Stimulated activated CD4-positive, alpha-beta T cell treated with anti-CD3 and anti-CD28 coated beads, TNF-alpha, amount 100 ng/mL, for 48 hours (primary cell): Measurements from ENCODE around the gene ASPDH.

Source experiments
- DNase-seq, 3 donors: peaks; one replicate each; pipeline ENCODE4 v3.0.0-alpha.2; 2020; ENCODE audit warnings: low read depth in 3 of 3

ASPDH gene

GRCh38 chr19:50514346-50515167 lies 844 bp upstream of the ASPDH start:
- DNase-seq: no peak

DNA sequence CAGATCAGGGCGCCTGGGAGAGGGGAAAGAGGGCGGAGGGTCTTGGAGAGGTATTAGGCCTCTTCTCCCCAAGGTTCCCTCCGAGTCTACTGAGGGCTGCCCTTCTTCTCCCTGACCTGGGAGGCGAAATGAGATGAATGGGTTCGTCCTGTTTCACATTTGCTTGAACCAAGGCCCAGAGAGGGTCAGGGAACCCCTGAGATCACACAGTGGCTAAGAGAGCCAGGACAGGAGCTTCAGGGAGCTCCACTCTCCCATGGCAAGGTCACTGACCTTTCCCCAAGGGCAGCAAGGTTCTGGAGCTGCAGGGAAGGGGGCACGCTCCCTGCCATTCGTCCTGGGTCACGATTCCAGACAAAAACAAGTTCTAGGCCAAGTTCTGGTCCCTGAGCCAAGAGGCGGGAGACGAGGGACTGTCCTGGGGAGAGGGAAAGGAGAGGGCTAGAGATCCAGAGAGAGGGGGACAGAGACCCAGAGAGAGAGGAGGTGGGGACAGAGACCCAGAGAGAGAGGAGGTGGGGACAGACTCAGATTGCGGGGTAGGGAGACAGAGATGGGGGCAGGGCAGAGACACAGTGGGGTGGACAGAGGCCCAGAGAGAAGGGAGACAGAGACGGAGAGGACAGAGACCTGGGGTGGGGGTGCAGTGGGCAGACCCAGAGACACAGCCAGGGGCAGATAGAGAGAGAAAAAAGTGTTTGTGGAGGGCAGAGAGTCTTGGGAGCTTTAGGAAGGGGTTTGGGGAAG lies 541 bp downstream of the ASPDH start:
- no peak for DNase-seq

GRCh38 chr19:50512112-50512998 lies 1.4 kb downstream of the ASPDH start:
- DNase-seq: no peak

DNA sequence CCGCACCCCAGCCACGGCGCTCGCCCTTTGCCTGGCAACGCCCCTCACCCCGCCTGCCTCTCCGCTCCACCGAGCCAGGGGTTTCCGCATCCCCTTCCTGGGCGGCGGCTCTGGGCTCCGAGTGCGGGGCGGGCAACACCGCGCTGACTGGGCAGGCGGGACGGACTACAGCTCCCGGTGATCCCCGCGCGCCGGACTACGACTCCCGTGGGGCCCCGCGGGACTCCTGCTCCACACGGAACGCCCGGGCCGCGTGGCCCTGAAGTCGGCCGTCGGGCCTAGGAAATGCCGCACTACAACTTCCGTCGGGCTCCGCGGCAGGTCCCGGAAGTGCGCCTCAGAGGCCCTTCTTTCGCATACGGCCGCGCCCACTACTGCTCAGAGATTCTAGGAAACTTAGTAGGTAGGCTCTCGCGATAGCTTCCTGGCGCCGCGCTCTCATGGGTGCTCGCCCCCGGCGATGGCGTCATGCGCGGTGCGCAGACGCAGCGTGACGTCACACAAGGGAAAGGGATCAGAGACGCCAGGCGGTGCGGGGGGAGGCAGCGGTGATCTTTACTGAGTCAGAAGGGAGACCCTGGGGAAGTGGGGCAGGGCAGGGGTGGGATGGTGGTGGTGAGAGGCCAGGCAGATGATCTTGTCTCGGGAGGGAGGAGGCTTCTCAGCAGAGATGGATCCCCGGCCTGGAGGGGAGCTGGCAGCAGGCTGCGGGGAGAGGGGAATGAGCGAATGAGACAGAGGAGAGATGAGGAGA lies 2.5 kb downstream of the ASPDH start, which contains the start of gene JOSD2:
Gene JOSD2, minus strand, starts transcription at position 123 of the 754 bp plus-strand sequence. CDS start 760 bp downstream, outside the sequence.
- peak; percentile 91 to 97 (median 94) for DNase-seq

DNA sequence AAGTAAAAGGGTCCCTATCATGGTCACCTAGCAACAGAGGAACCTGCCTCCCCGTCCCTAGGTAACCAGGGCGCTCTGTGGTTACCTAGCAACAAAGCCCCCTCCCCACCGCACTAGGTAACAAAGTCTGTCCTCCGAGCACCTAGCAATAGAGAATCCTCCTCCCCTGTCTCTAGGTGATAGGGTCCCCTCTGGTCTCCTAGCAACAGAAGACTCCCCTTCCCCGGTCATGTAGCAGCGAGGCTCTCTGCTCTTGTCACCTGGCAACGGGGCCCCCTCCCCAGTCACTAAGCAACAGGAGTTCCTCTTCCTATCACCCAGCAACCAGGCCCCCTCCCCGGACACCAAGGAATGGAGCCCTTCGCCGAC lies 3.0 kb downstream of the ASPDH start:
- DNase-seq: no peak

DNA sequence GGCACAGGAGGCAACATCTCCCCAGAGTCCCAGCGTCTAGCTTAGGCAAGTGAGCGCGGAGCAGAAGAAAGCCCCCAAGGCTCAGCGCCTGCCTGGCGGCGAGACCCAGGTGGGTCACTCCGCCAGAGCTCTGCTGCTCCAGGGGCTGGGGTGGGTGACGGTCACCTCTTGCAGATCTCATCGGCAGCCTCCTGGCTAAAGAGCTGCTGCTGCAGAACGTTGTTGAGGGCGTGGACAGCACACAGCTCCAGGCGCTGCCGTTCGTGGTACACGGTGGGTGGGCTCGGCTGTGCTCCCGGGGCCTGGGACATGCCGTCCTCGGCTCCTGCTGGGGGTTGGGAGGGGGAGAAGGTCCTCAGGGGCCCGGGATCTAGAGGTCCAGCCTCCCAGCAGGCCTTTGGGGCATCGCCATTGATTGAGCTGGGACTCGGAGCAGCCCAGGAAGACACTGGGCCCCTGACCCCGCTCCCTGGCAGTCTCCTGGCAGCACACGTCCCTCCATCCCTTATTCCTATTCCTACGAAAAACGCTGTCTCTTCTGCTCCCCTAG lies 3.5 kb downstream of the ASPDH start:
- DNase-seq: no peak

DNA sequence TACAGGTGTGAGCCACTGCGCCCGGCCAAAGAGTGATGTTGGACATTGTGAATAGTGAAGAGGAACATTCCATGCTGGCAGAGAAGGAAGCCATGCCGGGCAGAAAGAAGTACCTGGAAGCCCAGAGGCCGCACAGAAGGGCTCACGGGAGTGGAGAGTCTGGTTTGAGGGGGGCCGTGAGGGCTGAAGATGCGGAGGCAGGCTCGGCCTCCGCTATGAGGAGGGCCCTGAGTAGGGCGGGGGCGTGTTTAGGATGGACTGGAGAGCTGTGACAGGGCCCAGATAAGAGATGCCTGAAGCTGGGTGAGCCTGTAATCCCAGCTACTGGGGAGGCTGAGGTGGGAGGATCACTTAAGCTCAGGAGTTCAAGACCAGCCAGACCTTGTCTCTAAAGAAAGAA lies 4.3 kb downstream of the ASPDH start:
- no peak for DNase-seq

DNA sequence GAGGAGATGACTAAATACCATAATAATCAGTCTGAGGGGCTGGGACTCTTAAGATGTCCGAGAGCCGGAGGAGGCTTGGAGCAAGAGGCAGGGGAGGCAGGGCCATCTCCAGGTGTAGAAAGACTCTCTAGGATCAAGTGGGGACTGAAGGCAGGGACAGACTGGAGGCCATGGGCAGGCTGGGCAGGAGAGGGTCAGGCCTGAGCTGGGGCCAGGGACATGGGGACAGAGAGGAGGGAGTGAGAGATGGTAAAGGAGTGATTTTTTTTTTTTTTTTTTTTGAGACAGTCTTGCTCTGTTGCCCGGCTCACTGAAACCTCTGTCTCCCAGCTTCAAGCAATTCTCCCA lies 4.9 kb downstream of the ASPDH start:
- DNase-seq: no peak

DNA sequence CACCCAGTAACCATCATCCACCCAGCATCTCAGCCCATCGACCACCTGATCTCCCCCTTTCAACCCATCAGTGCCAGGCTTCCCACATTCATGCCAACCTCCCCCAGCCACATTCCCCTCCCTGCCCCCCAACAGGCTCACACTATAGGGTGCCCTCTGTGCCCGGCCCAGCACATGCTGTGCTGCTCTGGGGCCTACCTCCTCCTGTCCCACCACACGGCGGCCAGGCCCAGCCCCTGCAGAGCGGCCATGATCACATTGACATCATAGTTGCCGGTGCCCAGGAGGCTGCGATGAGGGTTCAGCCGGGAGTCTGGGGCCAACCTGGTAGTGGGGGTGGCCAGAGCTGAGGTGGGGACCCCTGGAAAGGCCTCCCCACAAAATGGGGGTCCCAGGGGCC lies 6.3 kb downstream of the ASPDH start:
- DNase-seq: no peak

DNA sequence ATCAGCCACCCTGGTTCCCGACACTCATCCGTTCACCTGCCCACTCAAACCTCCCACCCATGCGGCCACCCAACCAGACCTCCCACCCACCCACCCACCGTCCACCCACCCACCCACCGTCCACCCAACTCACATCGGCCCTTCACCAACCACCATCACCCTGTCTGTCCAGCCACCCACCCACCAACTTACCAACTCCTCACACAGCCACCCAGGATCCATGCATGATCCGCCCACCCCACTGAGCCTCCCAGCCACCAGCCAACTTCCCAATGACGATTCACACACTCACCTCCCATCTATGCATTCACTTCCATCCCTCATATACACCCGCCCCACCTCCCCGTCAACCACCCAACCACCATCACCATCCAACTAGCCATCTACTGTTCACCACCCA lies 7.0 kb downstream of the ASPDH start:
- DNase-seq: no peak

DNA sequence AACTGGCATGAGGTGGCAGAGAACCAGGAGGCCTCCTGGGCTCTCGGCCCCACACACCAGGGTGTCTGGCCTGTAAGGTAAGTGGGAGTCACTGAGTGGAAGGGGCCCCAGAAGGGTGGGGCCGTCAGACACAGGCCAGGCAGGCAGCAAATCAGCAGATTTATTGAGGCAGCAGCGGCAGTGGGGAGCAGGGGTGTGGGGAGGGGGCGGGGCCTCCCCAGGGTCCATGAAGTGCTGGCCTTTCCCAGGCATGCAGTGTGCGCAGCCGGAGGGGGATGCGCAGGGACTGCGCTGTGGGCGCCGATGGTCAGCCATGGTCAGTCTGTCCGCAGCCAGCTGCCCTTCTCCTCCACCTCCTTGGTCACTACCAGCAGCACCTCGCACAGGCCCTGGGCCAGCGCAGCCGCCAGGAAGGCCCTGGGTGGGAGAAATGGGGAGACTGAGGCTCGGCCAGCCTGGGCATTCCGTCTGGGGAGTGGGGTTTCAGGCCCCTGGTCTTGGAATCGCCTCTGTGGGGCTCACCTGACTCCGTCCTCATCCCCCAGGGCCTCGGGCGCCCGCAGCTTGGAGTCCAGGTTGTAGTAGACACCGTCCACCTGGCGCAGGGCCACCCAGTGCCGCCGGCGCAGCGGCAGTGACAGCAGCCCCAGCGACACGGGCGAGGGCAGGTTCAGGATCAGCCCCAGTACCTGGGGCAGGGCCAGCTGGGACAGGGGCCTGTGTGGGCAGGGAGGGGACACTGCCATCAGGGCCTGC lies 7.7 kb downstream of the ASPDH start:
- DNase-seq: no peak

DNA sequence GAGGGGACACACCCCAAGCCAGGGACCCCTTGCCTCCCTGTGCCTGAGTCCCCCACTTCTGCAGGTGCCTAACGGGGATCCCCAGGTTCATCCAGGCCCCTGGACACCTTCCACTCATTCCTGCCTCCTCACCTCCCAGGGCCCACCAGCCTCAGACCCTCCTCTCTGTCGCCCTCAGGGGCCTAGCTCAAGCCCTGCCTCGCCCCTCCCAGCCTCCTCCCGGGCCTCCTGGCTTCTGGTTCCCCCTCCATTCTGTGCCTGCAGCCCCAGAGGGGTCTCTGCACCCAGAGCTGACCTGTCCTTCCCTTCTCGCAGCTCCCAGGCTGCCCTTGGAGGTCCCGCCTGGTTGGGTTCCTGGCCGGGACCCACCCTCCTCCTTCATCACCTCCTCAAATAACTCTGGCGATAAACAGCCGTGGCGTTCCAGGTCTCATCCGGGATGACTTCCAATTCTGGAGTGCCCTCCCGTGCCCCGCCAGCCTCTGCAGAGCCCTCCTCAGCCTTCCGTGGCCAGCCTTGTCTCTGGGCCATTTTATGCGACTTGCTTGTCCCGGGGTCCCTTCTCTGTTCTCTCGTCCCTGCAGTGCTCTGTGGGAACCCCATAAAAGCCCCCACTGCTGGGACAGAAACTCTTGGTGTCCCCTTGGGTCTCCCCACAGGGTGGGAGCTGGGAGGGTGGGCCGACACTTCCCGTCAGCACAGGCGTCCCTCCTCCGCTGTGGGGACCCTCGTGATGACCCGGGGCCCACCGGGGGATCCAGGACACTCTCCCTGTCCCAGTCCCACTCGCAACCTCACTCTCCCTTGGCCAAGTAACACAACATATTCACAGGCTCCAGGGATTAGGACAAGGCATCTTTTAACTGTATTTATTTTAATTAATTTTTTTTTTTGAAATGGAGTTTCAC lies 11.9 kb downstream of the ASPDH start:
- DNase-seq: no peak

GRCh38 chr19:50501186-50501567 lies 12.5 kb downstream of the ASPDH start:
- no peak for DNase-seq

- DNase-seq: no peak
Measured at GRCh38 chr19:50500753-50501151, 13.0 kb downstream of the ASPDH start.

GRCh38 chr19:50500060-50500752 lies 13.5 kb downstream of the ASPDH start:
- DNase-seq: no peak

GRCh38 chr19:50498219-50499056 lies 15.3 kb downstream of the ASPDH start:
- DNase-seq: no peak

DNA sequence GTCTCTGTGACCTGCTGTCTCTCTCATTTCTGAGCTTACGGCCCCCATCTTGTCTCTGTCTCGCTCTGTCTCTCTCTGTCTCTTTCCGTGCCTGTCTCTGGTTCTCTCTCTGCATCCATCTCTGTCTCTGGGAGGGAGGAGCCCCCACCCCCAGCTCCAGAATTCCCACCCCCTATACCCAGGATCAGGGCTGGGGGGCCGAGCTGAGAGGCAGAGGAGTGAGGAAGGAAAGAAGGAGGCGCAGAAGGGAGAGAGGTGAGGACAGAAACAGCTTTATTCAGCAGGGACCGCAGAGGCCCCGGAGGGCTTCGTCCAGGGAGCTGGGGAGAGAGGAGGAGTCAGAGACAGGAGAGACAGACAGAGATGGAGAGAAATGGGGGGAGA lies 16.7 kb downstream of the ASPDH start:
- no peak for DNase-seq
